ENCODE data around the gene WDR88.

- no peak for TF ChIP-seq POLR2AphosphoS5 (IDR thresholded peaks at IDR 0.05)
- no peak for TF ChIP-seq CTCF (IDR thresholded peaks at IDR 0.05)
- TF ChIP-seq POLR2A (IDR thresholded peaks at IDR 0.05), result no peak
Observed at GRCh38 chr19:33133438-33134031, 1.6 kb downstream of the WDR88 start.

Data from transverse colon (tissue), 4 donors.